ENCODE results near the gene HRK. TPM values are rescaled to one million over a fixed set of nuclear protein-coding genes. Genes with fewer than 3 reads are reported as not detected.

The HRK gene
- total RNA-seq, 2 experiments from 2014 or later: not detected

DNA sequence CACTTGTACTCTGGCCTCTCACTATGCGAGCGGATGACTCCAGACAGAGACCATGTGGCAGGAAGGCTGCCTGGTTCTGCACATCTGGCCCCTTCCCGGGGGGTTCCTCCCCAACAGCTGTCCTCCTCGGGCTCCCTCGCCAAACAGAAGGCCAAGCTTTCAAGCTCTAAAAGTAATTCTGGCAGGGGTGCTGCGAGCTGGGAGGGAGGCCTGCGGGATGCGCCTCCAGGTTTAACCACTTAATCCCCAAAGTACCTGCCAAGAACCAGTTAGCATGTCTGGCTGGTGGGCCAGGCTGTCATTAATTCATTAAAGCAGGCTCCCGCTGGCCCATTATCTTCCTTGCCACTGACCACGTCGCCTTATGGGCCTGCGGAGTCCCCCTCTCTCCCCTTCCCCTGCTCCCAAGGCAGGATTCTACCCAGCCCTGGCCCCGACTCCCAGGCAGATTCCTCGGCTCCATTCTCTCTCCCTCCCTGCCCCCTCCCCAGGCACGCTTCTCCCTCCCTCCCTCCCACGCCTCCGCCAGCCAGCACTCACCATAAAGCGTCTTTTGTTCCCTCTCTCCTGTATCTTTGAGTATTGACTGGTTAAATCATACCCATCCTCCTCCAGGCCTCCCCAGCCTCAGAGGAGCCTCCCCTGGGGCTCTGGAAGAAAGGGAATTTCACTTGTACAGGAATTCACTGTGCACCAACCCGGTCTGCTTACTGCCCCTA, 4.9 kb downstream of the HRK start:
- Mint-ChIP-seq H3K4me1 (peaks cover 20% of the 10 kb centered on the region), H3K9me3 (peaks cover 2% of the 10 kb centered on the region), H3K4me3 (no peak overlapping the region), H3K36me3 (ENCODE audit: low read depth) (no peaks in the 10 kb centered on the region), H3K27me3 (peaks cover 60% of the 10 kb centered on the region), H3K27ac (no peak overlapping the region)
- ChIA-PET POLR2A (no interaction called here), CTCF (no interaction called here)
- DNase-seq: no peak

DNA sequence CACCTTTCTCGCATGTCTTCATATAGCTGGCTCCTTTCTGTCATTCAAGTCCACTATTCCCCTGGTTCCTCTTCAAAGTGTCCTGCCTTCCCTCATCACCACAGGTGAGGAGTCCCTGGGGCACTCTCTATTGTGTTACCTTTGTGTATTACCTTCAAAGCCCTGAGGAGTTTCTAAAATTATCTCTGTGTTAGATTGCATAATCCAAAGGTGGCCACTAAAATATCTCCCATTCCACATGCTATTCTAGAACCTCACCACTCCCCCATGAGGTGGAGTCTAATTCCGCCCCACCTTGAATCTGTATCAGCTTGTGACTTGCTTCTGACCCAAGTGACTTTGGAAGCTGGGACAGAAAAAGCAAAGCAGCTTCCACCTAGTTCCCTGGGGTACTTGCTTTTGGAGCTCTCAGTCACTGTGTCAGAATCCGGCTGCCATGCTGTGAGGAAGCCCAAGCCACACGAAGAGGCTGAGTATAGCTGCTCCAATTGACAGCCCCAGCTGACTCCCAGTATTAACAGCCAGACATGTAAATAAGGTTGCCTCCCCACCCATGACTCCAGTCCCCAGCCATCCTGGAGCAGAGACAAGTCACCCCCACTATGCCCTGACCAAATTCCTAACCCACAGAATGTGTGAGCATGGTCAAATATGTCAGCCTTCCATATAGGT, 6.8 kb downstream of the HRK start:
- Mint-ChIP-seq H3K4me3 (no peak overlapping the region), H3K4me1 (peaks cover 9% of the 10 kb centered on the region), H3K36me3 (ENCODE audit: low read depth) (no peaks in the 10 kb centered on the region), H3K9me3 (peaks cover 2% of the 10 kb centered on the region), H3K27ac (no peak overlapping the region), H3K27me3 (peaks cover 48% of the 10 kb centered on the region)
- CTCF ChIA-PET: no interaction called here
- no peak for DNase-seq
- POLR2A ChIA-PET: no interaction called here

DNA sequence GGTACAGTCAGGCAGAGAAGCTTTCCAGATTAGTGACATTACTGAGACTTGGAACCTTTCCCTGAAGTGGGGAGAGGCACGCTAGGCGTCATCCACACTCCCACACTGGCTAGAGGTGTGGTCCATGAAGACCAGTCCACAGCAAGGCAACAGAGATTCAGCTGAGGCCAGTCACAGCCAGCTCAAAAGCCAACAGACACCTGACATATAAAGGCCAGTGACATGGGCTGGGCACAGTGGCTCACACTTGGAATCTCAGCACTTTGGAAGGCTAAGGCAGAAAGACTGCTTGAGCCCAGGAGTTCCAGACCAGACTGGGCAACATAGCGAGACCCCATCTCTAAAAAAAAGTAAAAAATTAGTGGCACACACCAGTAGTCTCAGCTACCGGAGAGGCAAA, 10.9 kb downstream of the HRK start:
- H3K4me3 Mint-ChIP-seq: no peak overlapping the region
- DNase-seq: no peak
- H3K36me3 Mint-ChIP-seq (ENCODE audit: low read depth): no peaks in the 10 kb centered on the region
- no peak overlapping the region for H3K27ac Mint-ChIP-seq
- peaks cover 10% of the 10 kb centered on the region for H3K27me3 Mint-ChIP-seq
- ChIA-PET POLR2A (interaction anchor here (0.8 to 1.2 kb wide), 2 partner anchors 11 kb away, joined by 3 read pairs; partner anchors contain the start of gene HRK), CTCF (no interaction called here)
- no peaks in the 10 kb centered on the region for H3K4me1 Mint-ChIP-seq
- peaks cover 2% of the 10 kb centered on the region for H3K9me3 Mint-ChIP-seq

DNA sequence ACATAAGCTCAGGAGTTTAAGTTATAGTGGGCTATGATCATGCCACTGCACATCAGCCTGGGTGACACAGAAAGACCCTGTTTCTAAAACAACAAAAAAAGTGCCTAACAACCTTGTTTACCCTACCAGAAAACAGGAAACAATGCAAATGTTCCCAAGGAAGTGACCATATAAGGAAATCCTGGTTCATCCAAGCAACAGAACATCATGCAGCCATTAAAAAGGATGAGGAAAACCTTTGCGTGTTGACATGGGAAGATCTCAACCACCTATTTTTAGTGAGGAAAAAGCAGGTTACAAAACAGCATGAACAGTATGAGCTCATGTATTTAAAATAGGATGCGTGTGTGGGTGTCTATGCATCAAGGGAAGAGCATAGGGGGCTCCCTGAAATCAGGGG, 13.7 kb downstream of the HRK start:
- H3K27me3 Mint-ChIP-seq: no peaks in the 10 kb centered on the region
- CTCF ChIA-PET: no interaction called here
- no peak for DNase-seq
- H3K9me3 Mint-ChIP-seq: no peaks in the 10 kb centered on the region
- POLR2A ChIA-PET: no interaction called here
- no peak overlapping the region for H3K27ac Mint-ChIP-seq
- no peaks in the 10 kb centered on the region for H3K4me1 Mint-ChIP-seq
- H3K36me3 Mint-ChIP-seq (ENCODE audit: low read depth): no peaks in the 10 kb centered on the region
- no peak overlapping the region for H3K4me3 Mint-ChIP-seq

DNA sequence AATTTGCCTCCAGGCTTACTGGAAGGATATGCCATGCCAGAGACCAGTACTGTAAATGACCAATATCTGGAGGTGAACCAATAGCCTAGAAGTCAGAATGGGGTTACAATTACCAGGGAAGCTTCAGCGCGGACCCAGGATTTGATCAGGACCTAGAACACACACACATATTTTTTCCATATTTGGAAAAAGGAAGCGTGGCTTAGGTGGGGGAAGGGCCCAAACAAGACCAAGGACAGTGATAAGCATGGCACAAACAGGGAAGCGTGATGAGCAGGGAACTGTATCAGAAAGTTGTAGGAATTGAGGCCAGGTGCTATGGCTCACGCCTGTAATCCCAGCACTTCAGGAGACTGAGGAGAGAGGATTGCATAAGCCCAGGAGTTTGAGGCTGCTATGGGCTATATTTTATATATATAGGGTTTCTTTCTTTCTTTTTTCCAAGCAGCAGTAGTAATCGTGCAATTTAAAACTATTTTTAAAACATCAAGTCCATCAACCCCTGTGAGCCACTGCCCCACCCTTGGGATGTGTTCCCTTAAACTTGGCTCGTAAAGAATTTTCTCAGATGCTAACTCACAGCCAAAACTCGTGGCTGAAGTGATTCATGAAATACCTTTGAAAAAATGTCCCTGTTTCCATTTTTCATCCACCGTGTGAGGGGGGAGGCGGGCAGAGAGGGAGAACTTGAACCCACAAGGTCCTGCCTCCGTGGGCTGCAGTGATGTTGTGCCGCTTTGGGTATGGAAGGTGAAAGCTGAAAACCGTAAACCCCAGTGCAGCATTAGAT, 16.7 kb downstream of the HRK start:
- CTCF ChIA-PET: no interaction called here
- Mint-ChIP-seq H3K9me3 (no peaks in the 10 kb centered on the region), H3K4me1 (peaks cover 11% of the 10 kb centered on the region), H3K4me3 (no peak overlapping the region), H3K36me3 (ENCODE audit: low read depth) (no peaks in the 10 kb centered on the region), H3K27me3 (peaks cover 16% of the 10 kb centered on the region), H3K27ac (no peak overlapping the region)
- DNase-seq: no peak
- POLR2A ChIA-PET: no interaction called here

DNA sequence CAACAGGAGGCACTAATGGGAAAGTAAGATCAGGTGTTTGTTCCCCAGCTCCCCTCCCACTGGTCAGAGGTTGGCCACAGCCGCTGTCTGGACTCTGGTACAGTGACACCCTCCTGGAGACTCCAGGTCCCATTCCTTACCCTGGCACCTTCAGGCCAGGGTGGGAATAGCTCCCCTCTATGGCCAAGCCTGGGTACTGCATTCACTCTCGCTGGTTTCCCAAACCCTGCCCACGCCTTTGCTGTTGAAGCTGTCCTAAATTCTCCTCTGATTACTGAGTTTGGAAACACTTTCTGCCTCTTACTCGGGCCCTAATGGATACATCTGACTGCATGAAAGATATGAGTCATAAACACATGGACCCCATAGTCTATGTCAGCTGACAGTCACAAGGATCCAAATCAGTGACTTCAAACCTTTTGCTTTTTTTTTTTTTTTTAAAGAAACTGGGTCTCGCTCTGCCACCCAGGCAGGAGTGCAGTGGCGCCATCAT, 17.9 kb downstream of the HRK start:
- no peak for DNase-seq
- CTCF ChIA-PET: interaction anchor here (1.0 to 1.2 kb wide), 3 partner anchors 10 to 97 kb away, joined by 3 to 4 read pairs (median 4); no protein-coding TSS in a partner anchor
- POLR2A ChIA-PET: no interaction called here

DNA sequence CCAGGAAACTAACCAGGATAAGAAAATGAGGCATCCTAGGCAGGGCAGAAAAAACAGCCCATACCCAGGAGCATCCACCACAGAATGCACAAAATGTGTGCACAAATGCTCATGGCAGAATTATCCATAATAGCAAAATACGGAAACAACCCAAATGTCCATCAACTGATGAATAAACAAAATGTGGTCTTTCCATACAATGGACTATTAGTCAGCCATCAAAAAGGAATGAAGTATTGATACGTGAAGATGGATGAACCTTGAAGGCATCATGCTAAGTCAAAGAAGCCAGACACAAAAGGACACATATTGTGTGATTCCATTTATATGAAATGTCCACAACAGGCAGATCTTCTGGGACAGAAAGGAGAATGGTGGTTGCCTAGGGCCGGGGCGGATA, 19.1 kb downstream of the HRK start:
- H3K27me3 Mint-ChIP-seq: peaks cover 36% of the 10 kb centered on the region
- DNase-seq: no peak
- no peak overlapping the region for H3K4me3 Mint-ChIP-seq
- CTCF ChIA-PET: interaction anchor here (1.2 kb wide), 1 partner anchor 11 kb away, joined by 3 read pairs; no protein-coding TSS in a partner anchor
- peaks cover 11% of the 10 kb centered on the region for H3K4me1 Mint-ChIP-seq
- no peaks in the 10 kb centered on the region for H3K36me3 Mint-ChIP-seq (ENCODE audit: low read depth)
- POLR2A ChIA-PET: no interaction called here
- H3K27ac Mint-ChIP-seq: no peak overlapping the region
- H3K9me3 Mint-ChIP-seq: no peaks in the 10 kb centered on the region

More for the DNA sequence above, 17.9 kb downstream of the HRK start:
- Mint-ChIP-seq H3K4me1 (peaks cover 11% of the 10 kb centered on the region), H3K27ac (no peak overlapping the region), H3K27me3 (peaks cover 27% of the 10 kb centered on the region), H3K9me3 (no peaks in the 10 kb centered on the region), H3K36me3 (ENCODE audit: low read depth) (no peaks in the 10 kb centered on the region), H3K4me3 (no peak overlapping the region)

DNA sequence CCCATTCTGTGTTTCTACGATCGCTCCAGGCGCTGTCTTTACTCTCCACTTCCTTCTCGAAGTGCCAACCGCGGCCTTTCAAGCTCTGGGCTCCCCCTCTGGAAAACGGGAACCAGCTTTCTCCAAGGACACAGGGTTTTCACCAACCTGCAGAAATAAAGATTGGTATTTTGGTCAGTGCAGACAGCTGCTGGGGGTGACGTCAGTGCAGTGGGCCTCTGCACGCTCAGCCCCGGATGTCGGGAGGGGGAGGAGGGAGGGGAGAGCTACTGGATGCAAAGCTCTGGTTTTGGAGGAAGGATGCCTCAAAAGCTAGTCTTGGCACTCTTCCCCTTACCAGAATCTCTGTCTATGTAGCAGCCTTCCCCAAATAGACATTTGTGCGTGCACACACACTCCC, 19.9 kb downstream of the HRK start:
- POLR2A ChIA-PET: no interaction called here

DNA sequence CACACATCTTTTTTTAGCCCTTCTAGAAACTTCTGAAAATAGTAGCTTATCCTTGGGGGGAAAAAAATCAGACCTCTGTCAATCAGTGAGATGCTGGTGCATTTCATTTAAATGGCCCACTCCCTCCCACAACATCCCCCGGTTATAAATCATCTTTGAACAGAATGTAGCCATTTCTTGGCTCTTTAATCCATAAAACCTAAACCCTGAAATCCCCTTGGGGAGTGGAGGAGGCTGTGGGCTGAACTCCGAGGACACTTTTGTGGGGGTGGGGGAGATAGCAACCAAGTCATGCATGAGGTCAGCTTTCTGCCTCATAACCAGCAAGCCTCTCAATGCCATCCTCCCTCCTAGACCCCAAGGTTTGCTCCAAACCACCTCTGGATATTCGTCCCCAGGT, 21.0 kb downstream of the HRK start:
- H3K4me3 Mint-ChIP-seq: no peak overlapping the region
- DNase-seq: no peak
- H3K9me3 Mint-ChIP-seq: no peaks in the 10 kb centered on the region
- no peak overlapping the region for H3K27ac Mint-ChIP-seq
- peaks cover 36% of the 10 kb centered on the region for H3K27me3 Mint-ChIP-seq
- no peaks in the 10 kb centered on the region for H3K36me3 Mint-ChIP-seq (ENCODE audit: low read depth)
- CTCF ChIA-PET: no interaction called here
- peaks cover 11% of the 10 kb centered on the region for H3K4me1 Mint-ChIP-seq
- POLR2A ChIA-PET: no interaction called here

More for the DNA sequence above, 19.9 kb downstream of the HRK start:
- peaks cover 11% of the 10 kb centered on the region for H3K4me1 Mint-ChIP-seq
- no peaks in the 10 kb centered on the region for H3K36me3 Mint-ChIP-seq (ENCODE audit: low read depth)
- peak; percentile 62 for DNase-seq
- H3K4me3 Mint-ChIP-seq: no peak overlapping the region
- H3K9me3 Mint-ChIP-seq: no peaks in the 10 kb centered on the region
- H3K27ac Mint-ChIP-seq: no peak overlapping the region
- CTCF ChIA-PET: no interaction called here
- peaks cover 36% of the 10 kb centered on the region for H3K27me3 Mint-ChIP-seq

DNA sequence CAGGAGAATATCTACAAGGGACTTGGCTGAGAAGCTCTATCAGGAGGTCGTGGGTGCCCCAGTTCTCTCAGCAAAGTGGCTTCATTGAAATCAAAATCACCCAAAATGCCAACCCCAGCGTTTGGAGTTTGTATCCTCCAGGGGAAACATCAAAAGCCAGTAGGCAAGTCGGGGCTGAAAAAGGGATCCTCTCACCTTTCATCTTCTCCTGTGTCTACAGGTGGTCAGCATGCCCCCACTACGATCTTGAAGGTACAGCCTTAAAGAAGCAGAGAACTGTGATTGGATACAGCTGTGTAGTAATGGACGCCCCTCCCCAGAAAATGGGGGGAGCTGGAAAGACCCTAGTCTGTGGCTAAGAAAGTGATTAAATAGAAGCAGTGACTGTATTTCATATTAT, 22.2 kb downstream of the HRK start:
- Mint-ChIP-seq H3K4me3 (no peak overlapping the region), H3K36me3 (ENCODE audit: low read depth) (no peaks in the 10 kb centered on the region), H3K27ac (no peak overlapping the region), H3K27me3 (peaks cover 36% of the 10 kb centered on the region), H3K4me1 (peaks cover 11% of the 10 kb centered on the region), H3K9me3 (no peaks in the 10 kb centered on the region)
- DNase-seq: no peak
- CTCF ChIA-PET: no interaction called here
- POLR2A ChIA-PET: interaction anchor here (1.0 kb wide), 1 partner anchor 11 kb away, joined by 3 read pairs; no protein-coding TSS in a partner anchor

DNA sequence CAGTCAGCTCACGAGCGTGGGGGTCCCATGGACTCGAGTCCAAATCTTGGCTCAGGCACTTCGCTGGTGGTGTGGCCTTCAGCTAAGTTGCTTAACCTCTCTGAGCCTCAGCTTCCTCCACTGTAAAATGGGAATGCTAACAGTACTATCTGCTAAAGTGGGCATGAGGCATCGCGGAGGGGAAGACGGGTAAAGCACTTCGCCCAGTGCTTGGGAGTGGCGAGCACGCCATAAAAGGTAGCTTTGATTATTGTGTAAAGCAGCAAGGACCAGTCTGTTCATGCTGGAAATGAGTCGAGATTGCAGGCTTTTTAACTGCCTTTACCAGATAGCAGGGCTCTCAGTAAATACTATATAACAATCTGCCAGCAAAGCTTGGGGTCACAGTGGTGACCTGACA, 24.5 kb downstream of the HRK start:
- DNase-seq: no peak
- H3K9me3 Mint-ChIP-seq: no peaks in the 10 kb centered on the region
- ChIA-PET POLR2A (no interaction called here), CTCF (no interaction called here)
- no peaks in the 10 kb centered on the region for H3K36me3 Mint-ChIP-seq (ENCODE audit: low read depth)
- H3K27ac Mint-ChIP-seq: no peak overlapping the region
- H3K4me1 Mint-ChIP-seq: peaks cover 10% of the 10 kb centered on the region
- no peak overlapping the region for H3K4me3 Mint-ChIP-seq
- H3K27me3 Mint-ChIP-seq: peaks cover 32% of the 10 kb centered on the region

DNA sequence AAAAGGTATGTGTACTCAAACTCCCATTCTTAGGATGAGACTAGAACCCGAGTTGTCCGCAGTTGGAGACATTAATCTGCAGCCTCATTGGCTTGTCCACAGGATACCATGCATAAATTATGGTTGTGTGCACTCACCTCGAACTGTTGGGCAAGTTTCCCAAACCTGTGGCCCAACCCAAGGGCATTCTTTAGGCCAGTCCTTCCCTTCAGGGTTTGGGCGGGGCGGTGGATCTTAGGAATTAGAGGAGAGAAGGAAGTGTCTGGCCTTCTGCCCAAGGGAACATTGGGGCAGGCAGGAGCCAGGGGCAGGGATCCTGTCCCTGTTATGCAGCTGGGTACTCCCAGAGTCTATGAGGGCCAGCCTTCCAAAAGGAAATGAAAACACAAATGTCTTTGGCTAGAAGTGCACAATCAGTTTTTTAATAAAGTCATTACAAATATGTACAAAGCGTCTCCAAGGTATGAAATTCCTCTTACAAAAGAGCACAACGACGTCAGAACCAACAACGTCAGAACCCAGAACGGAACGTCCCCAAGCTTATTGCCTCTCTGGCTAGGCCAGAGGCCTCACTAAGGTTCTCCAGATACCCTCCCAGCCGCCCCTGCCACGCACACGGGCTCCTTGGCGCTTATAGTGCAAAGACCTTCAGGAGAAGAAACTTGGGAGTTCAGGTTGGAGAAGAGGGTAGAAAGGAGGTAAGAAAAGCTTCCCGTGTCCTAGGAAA, 25.3 kb downstream of the HRK start:
- Mint-ChIP-seq H3K36me3 (ENCODE audit: low read depth) (no peaks in the 10 kb centered on the region), H3K9me3 (no peaks in the 10 kb centered on the region), H3K4me3 (no peak overlapping the region), H3K27me3 (peaks cover 32% of the 10 kb centered on the region), H3K4me1 (peaks cover 4% of the 10 kb centered on the region), H3K27ac (no peak overlapping the region)
- DNase-seq: no peak
- CTCF ChIA-PET: no interaction called here
- POLR2A ChIA-PET: no interaction called here

DNA sequence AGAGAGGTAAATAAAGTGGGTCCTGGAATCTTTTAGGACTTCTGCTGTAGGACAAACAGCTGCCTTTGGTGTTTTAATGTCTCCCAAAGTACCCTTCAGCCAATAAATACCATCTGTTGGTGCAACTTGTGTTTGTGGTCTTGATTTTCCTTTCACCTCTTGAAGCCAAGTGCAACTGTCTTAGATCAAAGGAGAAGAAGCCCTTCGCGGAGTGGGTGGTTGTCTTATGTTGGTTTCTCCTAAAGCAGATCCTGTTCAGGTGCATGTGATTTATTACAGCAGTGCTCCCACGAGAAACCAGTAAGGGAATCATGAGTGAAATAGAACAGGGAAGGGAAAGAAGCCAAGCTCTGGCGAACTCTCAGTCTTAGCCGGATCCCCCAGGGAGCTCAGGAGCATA, 27.7 kb downstream of the HRK start:
- CTCF ChIA-PET: no interaction called here
- peaks cover 9% of the 10 kb centered on the region for H3K27me3 Mint-ChIP-seq

More for the DNA sequence above, 27.7 kb downstream of the HRK start:
- Mint-ChIP-seq H3K27ac (no peak overlapping the region), H3K4me3 (no peak overlapping the region), H3K9me3 (no peaks in the 10 kb centered on the region), H3K4me1 (no peaks in the 10 kb centered on the region), H3K36me3 (ENCODE audit: low read depth) (no peaks in the 10 kb centered on the region)
- POLR2A ChIA-PET: no interaction called here
- no peak for DNase-seq
